T-cell (primary cell): ENCODE results near the gene DSG1. TPM values are rescaled to one million over a fixed set of nuclear protein-coding genes. Genes with fewer than 3 reads are reported as not detected.

Source experiments
- ATAC-seq, 4 experiments: fragments of 200-7000 bp in 3 of 4; fragments of 150-1000 bp in 1 of 4; cut with Tn5 transposase; replicated peaks in 1 of 4; 1 replicate in 3 of 4; 2 replicates in 1 of 4; pipeline ENCODE4 v1.10.0; 2021; ENCODE audit warnings: moderate library complexity in 3 of 4, mild to moderate bottlenecking in 2 of 4, moderate number of reproducible peaks in 1 of 4
- CTCF ChIA-PET, 2 donors: fragments of 300-600 bp; sonication (Branson Sonifier 250); formaldehyde crosslinking; loops; one replicate each; lab custom pipeline; 2022; ENCODE audit warnings: antibody characterized with exemption in 2 of 2; lab: Charles Lee
- POLR2A ChIA-PET, 2 donors: fragments of 300-600 bp; sonication (Branson Sonifier 250); formaldehyde crosslinking; loops; one replicate each; lab custom pipeline; 2022; ENCODE audit warnings: antibody characterized with exemption in 2 of 2; lab: Charles Lee
- DNase-seq, 35 experiments: peaks; one replicate each; pipeline versions ENCODE4 v3.0.0 to v3.0.0-alpha.2; 2013 to 2023
- H3K27ac ChIP-seq: one replicate; pipeline ENCODE4 v1.5.1; 2013; ENCODE audit warnings: low read length
- H3K27me3 ChIP-seq, 2 experiments: replicated peaks in 1 of 2; 1 replicate in 1 of 2; 2 replicates in 1 of 2; pipeline versions ENCODE4 v1.6.1 to v1.7.0; 2013; ENCODE audit warnings: low read length in 1 of 2, mixed read lengths in 1 of 2; ENCODE audit not compliant: control insufficient read depth in 2 of 2, insufficient read depth in 2 of 2; ENCODE audit errors: extremely low read depth in 1 of 2
- H3K36me3 ChIP-seq, 2 donors: 1 replicate in 1 of 2; 2 replicates in 1 of 2; pipeline versions ENCODE4 v1.6.1 to v1.7.0; 2013; ENCODE audit warnings: low read length in 1 of 2; ENCODE audit not compliant: control insufficient read depth in 2 of 2, insufficient read depth in 1 of 2; ENCODE audit errors: extremely low read depth in 1 of 2
- H3K4me1 ChIP-seq, 2 experiments: 1 replicate in 1 of 2; 2 replicates in 1 of 2; pipeline versions ENCODE4 v1.6.1 to v1.7.0; 2013; ENCODE audit warnings: low read length in 2 of 2, mixed read lengths in 1 of 2; ENCODE audit not compliant: insufficient read depth in 2 of 2, control insufficient read depth in 1 of 2; ENCODE audit errors: extremely low read depth in 1 of 2
- H3K4me3 ChIP-seq, 2 donors: 1 replicate in 1 of 2; 2 replicates in 1 of 2; pipeline versions ENCODE4 v1.5.1 to v1.7.0; 2013; ENCODE audit warnings: mild to moderate bottlenecking in 2 of 2, low read length in 1 of 2, moderate library complexity in 1 of 2; ENCODE audit not compliant: control insufficient read depth in 1 of 2; ENCODE audit errors: extremely low read depth in 1 of 2
- H3K9me3 ChIP-seq: 2 replicates; pipeline ENCODE4 v1.7.0; 2013
- H3K27ac Mint-ChIP-seq, 2 donors: one replicate each; pipeline ENCODE4 v1.8.0; 2020 to 2021; ENCODE audit warnings: mild to moderate bottlenecking in 2 of 2, mixed read lengths in 2 of 2
- H3K27me3 Mint-ChIP-seq, 2 donors: one replicate each; pipeline ENCODE4 v1.8.0; 2021 to 2022; ENCODE audit warnings: mixed read lengths in 2 of 2
- H3K36me3 Mint-ChIP-seq: one replicate; pipeline ENCODE4 v1.8.0; 2021; ENCODE audit warnings: mixed read lengths
- H3K4me1 Mint-ChIP-seq, 3 donors: one replicate each; pipeline ENCODE4 v1.8.0; 2020 to 2022; ENCODE audit warnings: mixed read lengths in 3 of 3, mild to moderate bottlenecking in 1 of 3
- H3K4me3 Mint-ChIP-seq, 3 donors: one replicate each; pipeline ENCODE4 v1.8.0; 2020 to 2022; ENCODE audit warnings: mild to moderate bottlenecking in 3 of 3, mixed read lengths in 3 of 3, moderate library complexity in 3 of 3
- H3K9me3 Mint-ChIP-seq, 3 donors: one replicate each; pipeline ENCODE4 v1.8.0; 2020 to 2022; ENCODE audit warnings: mixed read lengths in 3 of 3
- WGBS: methylation state at CpG from one replicate; pipeline ENCODE4 v1.1.5; 2013; ENCODE audit warnings: missing lambda C conversion rate; ENCODE audit not compliant: insufficient coverage; 5-methylcytosine and 5-hydroxymethylcytosine counted together
- total RNA-seq, 35 experiments: library from RNA in 6 of 35; stranded (reverse) in 6 of 35; fragments of 120-200 nt in 1 of 35; gene quantifications; one replicate each; pipeline versions ENCODE4 v1.2.1 to v1.2.4 and lab custom pipeline; 2013 to 2026

Gene DSG1
- total RNA-seq, 5 donors from 2014 or later (not counting 1 experiment from before 2014, with no cell fraction given): not detected

- no peaks in the 10 kb centered on the region for H3K4me1 ChIP-seq
- DNase-seq (no peak), ATAC-seq (no peak)
- H3K27ac Mint-ChIP-seq: no peak overlapping the region
- no peaks in the 10 kb centered on the region for H3K9me3 ChIP-seq
- H3K27ac ChIP-seq: no peak overlapping the region
- H3K36me3 Mint-ChIP-seq: no peaks in the 10 kb centered on the region
- ChIA-PET POLR2A (no interaction called here), CTCF (no interaction called here)
- peaks cover 12 to 30% (median 16%) of the 10 kb centered on the region in 3 donors for H3K9me3 Mint-ChIP-seq
- 81% methylated on average over 2 of the region's 5 CpGs for WGBS
- H3K27me3 Mint-ChIP-seq: no peaks in the 10 kb centered on the region
- no peak overlapping the region for H3K4me3 Mint-ChIP-seq
- no peak overlapping the region for H3K4me3 ChIP-seq
- no peaks in the 10 kb centered on the region for H3K27me3 ChIP-seq
- H3K4me1 Mint-ChIP-seq: no peaks in the 10 kb centered on the region
- no peaks in the 10 kb centered on the region for H3K36me3 ChIP-seq
These were observed 23.7 kb upstream of the DSG1 start for GRCh38 chr18:31294199-31294747.

GRCh38 chr18:31297248-31297647, 20.7 kb upstream of the DSG1 start:
- Histone ChIP-seq H3K27ac (no peak overlapping the region), H3K27me3 (no peaks in the 10 kb centered on the region), H3K4me3 (no peak overlapping the region), H3K36me3 (no peaks in the 10 kb centered on the region), H3K4me1 (no peaks in the 10 kb centered on the region), H3K9me3 (no peaks in the 10 kb centered on the region)
- DNase-seq (no peak), ATAC-seq (no peak)
- Mint-ChIP-seq H3K27me3 (no peaks in the 10 kb centered on the region), H3K4me3 (no peak overlapping the region), H3K27ac (no peak overlapping the region), H3K36me3 (no peaks in the 10 kb centered on the region), H3K9me3 (peaks cover 0 to 15% (median 10%) of the 10 kb centered on the region in 3 donors), H3K4me1 (no peaks in the 10 kb centered on the region)
- WGBS: no CpG with 5 or more reads among the region's 2 CpGs
- ChIA-PET CTCF (no interaction called here), POLR2A (no interaction called here)

GRCh38 chr18:31301201-31301655, 16.7 kb upstream of the DSG1 start:
- H3K36me3 Mint-ChIP-seq: no peaks in the 10 kb centered on the region
- no peaks in the 10 kb centered on the region for H3K4me1 Mint-ChIP-seq
- DNase-seq: no peak
- ATAC-seq: no peak
- no peak overlapping the region for H3K27ac Mint-ChIP-seq
- 47% methylated on average over 2 of the region's 3 CpGs for WGBS
- H3K36me3 ChIP-seq: no peaks in the 10 kb centered on the region
- no peak overlapping the region for H3K4me3 Mint-ChIP-seq
- H3K4me3 ChIP-seq: no peak overlapping the region
- no peaks in the 10 kb centered on the region for H3K9me3 ChIP-seq
- no peaks in the 10 kb centered on the region for H3K27me3 Mint-ChIP-seq
- POLR2A ChIA-PET: no interaction called here
- CTCF ChIA-PET: no interaction called here
- peaks cover 0 to 10% (median 0%) of the 10 kb centered on the region in 3 donors for H3K9me3 Mint-ChIP-seq
- no peaks in the 10 kb centered on the region for H3K4me1 ChIP-seq
- H3K27me3 ChIP-seq: no peaks in the 10 kb centered on the region
- no peak overlapping the region for H3K27ac ChIP-seq

GRCh38 chr18:31302991-31303390, 15.0 kb upstream of the DSG1 start:
- ATAC-seq (no peak), DNase-seq (no peak)
- Histone ChIP-seq H3K27me3 (no peaks in the 10 kb centered on the region), H3K36me3 (no peaks in the 10 kb centered on the region), H3K9me3 (no peaks in the 10 kb centered on the region), H3K4me3 (no peak overlapping the region), H3K4me1 (no peaks in the 10 kb centered on the region), H3K27ac (no peak overlapping the region)
- no peaks in the 10 kb centered on the region for H3K27me3 Mint-ChIP-seq
- H3K27ac Mint-ChIP-seq: no peak overlapping the region
- CTCF ChIA-PET: no interaction called here
- H3K4me1 Mint-ChIP-seq: no peaks in the 10 kb centered on the region
- no peak overlapping the region for H3K4me3 Mint-ChIP-seq
- POLR2A ChIA-PET: no interaction called here
- H3K36me3 Mint-ChIP-seq: no peaks in the 10 kb centered on the region
- peaks cover 0 to 10% (median 0%) of the 10 kb centered on the region in 3 donors for H3K9me3 Mint-ChIP-seq

DNA sequence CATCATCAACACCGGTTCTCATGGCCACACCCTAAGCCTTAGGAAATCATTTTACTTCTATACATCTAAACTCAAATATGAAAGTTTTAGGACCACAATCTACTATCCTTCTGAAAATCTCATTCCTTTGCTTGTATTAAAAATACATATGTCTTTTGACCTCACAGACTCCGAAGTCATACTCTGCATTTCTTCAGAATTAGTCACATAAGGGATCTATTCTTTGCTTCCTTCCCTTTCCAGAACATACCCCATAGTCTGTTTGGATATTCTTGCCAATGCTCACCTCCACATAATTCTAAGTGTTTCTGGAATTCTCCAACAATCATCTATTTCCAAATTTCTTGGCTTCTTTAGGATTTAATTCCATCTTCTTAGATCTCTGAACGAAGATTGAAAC, 14.2 kb upstream of the DSG1 start:
- Histone ChIP-seq H3K27me3 (no peaks in the 10 kb centered on the region), H3K4me3 (no peak overlapping the region), H3K36me3 (no peaks in the 10 kb centered on the region), H3K9me3 (no peaks in the 10 kb centered on the region), H3K27ac (no peak overlapping the region), H3K4me1 (no peaks in the 10 kb centered on the region)
- no peak for DNase-seq
- Mint-ChIP-seq H3K27me3 (no peaks in the 10 kb centered on the region), H3K36me3 (no peaks in the 10 kb centered on the region), H3K4me3 (no peak overlapping the region), H3K9me3 (peaks cover 0 to 11% (median 0%) of the 10 kb centered on the region in 3 donors), H3K27ac (no peak overlapping the region), H3K4me1 (no peaks in the 10 kb centered on the region)
- WGBS: 100% methylated on average over 1 of the region's 3 CpGs
- no peak for ATAC-seq
- ChIA-PET CTCF (no interaction called here), POLR2A (no interaction called here)

DNA sequence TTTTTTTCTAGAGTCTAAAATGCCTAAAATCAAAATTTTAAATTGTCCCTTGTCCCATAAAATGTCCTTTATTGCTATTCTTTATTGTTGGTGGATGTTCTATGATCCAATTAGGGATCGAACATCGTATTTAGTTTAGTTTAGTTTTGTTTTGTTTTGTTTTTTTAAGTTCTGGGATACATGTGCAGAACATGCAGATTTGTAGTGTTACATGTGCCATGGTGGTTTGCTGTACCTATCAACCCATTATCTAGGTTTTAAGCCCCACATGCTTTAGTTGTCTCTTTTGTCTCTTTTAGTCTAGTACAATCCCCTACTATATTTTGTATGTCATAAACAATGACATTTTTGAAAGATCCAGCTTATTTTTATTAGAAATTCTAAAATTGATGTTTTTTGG, 8.8 kb upstream of the DSG1 start:
- H3K9me3 Mint-ChIP-seq: peaks cover 0 to 12% (median 0%) of the 10 kb centered on the region in 3 donors
- ChIA-PET CTCF (no interaction called here), POLR2A (no interaction called here)
- no peaks in the 10 kb centered on the region for H3K9me3 ChIP-seq
- no CpG with 5 or more reads among the region's 2 CpGs for WGBS
- DNase-seq (no peak), ATAC-seq (no peak)
- H3K4me1 Mint-ChIP-seq: no peaks in the 10 kb centered on the region
- no peaks in the 10 kb centered on the region for H3K36me3 Mint-ChIP-seq
- no peak overlapping the region for H3K27ac ChIP-seq
- no peaks in the 10 kb centered on the region for H3K4me1 ChIP-seq
- H3K36me3 ChIP-seq: no peaks in the 10 kb centered on the region
- H3K27me3 Mint-ChIP-seq: no peaks in the 10 kb centered on the region
- H3K4me3 Mint-ChIP-seq: no peak overlapping the region
- no peak overlapping the region for H3K27ac Mint-ChIP-seq
- no peak overlapping the region for H3K4me3 ChIP-seq
- no peaks in the 10 kb centered on the region for H3K27me3 ChIP-seq

- 40% methylated on average over 1 of the region's 4 CpGs for WGBS
- Histone ChIP-seq H3K4me3 (no peak overlapping the region), H3K36me3 (no peaks in the 10 kb centered on the region), H3K9me3 (no peaks in the 10 kb centered on the region), H3K27me3 (no peaks in the 10 kb centered on the region), H3K4me1 (no peaks in the 10 kb centered on the region), H3K27ac (no peak overlapping the region)
- no peaks in the 10 kb centered on the region for H3K27me3 Mint-ChIP-seq
- no peak overlapping the region for H3K27ac Mint-ChIP-seq
- ChIA-PET POLR2A (interaction anchor here in 1 of 2 donors (0.6 kb wide), 1 partner anchor 42 kb away, joined by 4 read pairs; no protein-coding TSS in a partner anchor), CTCF (no interaction called here)
- no peak for DNase-seq
- H3K9me3 Mint-ChIP-seq: peaks cover 0 to 8% (median 0%) of the 10 kb centered on the region in 3 donors
- ATAC-seq: no peak
- no peak overlapping the region for H3K4me3 Mint-ChIP-seq
- no peaks in the 10 kb centered on the region for H3K36me3 Mint-ChIP-seq
- no peaks in the 10 kb centered on the region for H3K4me1 Mint-ChIP-seq
These were observed 986 bp upstream of the DSG1 start for GRCh38 chr18:31316974-31317373.
